DOHH2 (cell line): ENCODE results near the gene DENND1A.

Experiments
- EZH2phosphoT487 ChIP-seq: fragments of 200-600 bp; sonication (generic); IDR thresholded peaks from 2 replicates; pipeline ENCODE4 v1.6.1; 2017; ENCODE audit warnings: borderline replicate concordance, mild to moderate bottlenecking, antibody characterized with exemption, low read length, moderate library complexity, mixed read lengths
- TF ChIP-seq, protein P1 (sequence below): fragments of 200-600 bp; sonication (generic); IDR thresholded peaks from one replicate; pipeline ENCODE4 v1.5.1; 2014; ENCODE audit warnings: antibody characterized with exemption, mild to moderate bottlenecking, low read depth, low read length; ENCODE audit not compliant: poor library complexity, severe bottlenecking

DNA sequence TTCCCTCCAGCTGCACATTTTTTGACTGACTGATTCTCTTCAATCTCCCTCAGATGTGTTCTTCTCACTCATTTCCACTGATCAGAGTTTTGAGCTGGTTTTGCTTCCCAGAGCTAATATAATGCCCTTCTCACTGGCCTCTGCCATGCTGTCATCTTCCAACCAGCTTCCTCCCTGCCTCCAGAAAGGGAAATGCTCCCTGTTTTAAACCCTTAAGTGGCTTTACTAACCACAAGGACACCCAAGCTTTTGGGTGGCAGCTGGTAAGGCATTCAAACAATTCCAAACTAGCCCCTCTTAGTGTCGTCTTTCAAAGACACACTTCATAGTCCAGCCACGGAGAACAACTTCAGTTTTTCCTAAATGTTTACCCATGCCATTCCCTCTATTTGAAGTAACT lies 401.4 kb downstream of the DENND1A start:
- TF ChIP-seq, protein P1, sequence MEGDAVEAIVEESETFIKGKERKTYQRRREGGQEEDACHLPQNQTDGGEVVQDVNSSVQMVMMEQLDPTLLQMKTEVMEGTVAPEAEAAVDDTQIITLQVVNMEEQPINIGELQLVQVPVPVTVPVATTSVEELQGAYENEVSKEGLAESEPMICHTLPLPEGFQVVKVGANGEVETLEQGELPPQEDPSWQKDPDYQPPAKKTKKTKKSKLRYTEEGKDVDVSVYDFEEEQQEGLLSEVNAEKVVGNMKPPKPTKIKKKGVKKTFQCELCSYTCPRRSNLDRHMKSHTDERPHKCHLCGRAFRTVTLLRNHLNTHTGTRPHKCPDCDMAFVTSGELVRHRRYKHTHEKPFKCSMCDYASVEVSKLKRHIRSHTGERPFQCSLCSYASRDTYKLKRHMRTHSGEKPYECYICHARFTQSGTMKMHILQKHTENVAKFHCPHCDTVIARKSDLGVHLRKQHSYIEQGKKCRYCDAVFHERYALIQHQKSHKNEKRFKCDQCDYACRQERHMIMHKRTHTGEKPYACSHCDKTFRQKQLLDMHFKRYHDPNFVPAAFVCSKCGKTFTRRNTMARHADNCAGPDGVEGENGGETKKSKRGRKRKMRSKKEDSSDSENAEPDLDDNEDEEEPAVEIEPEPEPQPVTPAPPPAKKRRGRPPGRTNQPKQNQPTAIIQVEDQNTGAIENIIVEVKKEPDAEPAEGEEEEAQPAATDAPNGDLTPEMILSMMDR: no peak
- no peak for TF ChIP-seq EZH2phosphoT487
